Mammary epithelial cell (primary cell): ENCODE measurements around the gene INCENP.

Experiments used
- EZH2 ChIP-seq: IDR thresholded peaks from 2 replicates; pipeline ENCODE4 v1.6.1; 2012; ENCODE audit warnings: low read length, inconsistent platforms, borderline replicate concordance
- TF ChIP-seq, protein P1 (sequence below), 2 donors: IDR thresholded peaks in 1 of 2; conservative IDR thresholded peaks in 1 of 2; 2 replicates each; pipeline ENCODE4 v1.5.1; 2011 to 2012; ENCODE audit warnings: inconsistent platforms in 2 of 2, low read length in 2 of 2, mild to moderate bottlenecking in 2 of 2, control low read depth in 1 of 2, low read depth in 1 of 2; ENCODE audit not compliant: insufficient read depth in 1 of 2; ENCODE audit errors: extremely low read depth in 1 of 2

DNA sequence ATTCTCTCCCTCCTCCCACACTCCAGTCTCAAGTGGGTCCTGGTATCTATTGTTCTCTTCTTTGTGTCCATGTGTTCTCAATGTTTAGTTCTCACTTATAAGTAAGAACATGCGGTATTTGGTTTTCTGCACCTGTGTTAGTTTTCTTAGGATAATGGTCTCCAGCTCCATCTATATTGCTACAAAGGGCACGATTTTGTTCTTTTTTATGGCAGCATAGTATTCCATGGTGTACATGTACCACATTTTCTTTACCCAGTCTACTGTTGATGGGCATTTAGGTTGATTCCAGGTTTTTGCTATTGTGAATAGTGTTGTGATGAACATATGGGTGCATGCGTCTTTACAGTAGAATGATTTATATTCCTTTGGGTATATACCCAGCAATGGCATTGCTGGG lies 4.2 kb upstream of the INCENP start:
- TF ChIP-seq, protein P1, sequence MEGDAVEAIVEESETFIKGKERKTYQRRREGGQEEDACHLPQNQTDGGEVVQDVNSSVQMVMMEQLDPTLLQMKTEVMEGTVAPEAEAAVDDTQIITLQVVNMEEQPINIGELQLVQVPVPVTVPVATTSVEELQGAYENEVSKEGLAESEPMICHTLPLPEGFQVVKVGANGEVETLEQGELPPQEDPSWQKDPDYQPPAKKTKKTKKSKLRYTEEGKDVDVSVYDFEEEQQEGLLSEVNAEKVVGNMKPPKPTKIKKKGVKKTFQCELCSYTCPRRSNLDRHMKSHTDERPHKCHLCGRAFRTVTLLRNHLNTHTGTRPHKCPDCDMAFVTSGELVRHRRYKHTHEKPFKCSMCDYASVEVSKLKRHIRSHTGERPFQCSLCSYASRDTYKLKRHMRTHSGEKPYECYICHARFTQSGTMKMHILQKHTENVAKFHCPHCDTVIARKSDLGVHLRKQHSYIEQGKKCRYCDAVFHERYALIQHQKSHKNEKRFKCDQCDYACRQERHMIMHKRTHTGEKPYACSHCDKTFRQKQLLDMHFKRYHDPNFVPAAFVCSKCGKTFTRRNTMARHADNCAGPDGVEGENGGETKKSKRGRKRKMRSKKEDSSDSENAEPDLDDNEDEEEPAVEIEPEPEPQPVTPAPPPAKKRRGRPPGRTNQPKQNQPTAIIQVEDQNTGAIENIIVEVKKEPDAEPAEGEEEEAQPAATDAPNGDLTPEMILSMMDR (conservative IDR thresholded peaks at IDR 0.05 in 1 of 2, IDR thresholded peaks at IDR 0.05 in 1 of 2; ENCODE audit: extremely low read depth in 1 of 2, insufficient read depth in 1 of 2, low read depth in 1 of 2, low read length in 2 of 2), result no peak
- TF ChIP-seq EZH2, result no peak
